ENCODE measurements around the gene C2CD2. TPM values are rescaled to one million over a fixed set of nuclear protein-coding genes. Genes with fewer than 3 reads are reported as not detected.

Gene C2CD2
- polyA plus RNA-seq, 1 donor (not counting 4 experiments of a cell fraction or from before 2014, with no cell fraction given): 39.9 TPM

- Histone ChIP-seq H4K20me1 (ENCODE audit: control insufficient read depth, extremely low read depth, insufficient read depth, low read length) (no peaks in the 10 kb centered on the region), H3K79me2 (ENCODE audit: control insufficient read depth, insufficient read depth, low read length) (peaks cover 30% of the 10 kb centered on the region), H2AFZ (ENCODE audit: control insufficient read depth, low read length) (no peak overlapping the region), H3K9me3 (ENCODE audit: control insufficient read depth, low read depth, low read length) (no peaks in the 10 kb centered on the region), H3K27me3 (ENCODE audit: control insufficient read depth, extremely low read depth, insufficient read depth, low read length) (no peaks in the 10 kb centered on the region), H3K4me1 (ENCODE audit: control insufficient read depth, extremely low read depth, insufficient read depth, low read length) (peaks cover 43% of the 10 kb centered on the region), H3K9me1 (ENCODE audit: control insufficient read depth, extremely low read depth, insufficient read depth, low read length) (peaks cover 3% of the 10 kb centered on the region), H3K27ac (ENCODE audit: control insufficient read depth, insufficient read depth, low read length) (no peak overlapping the region), H3K36me3 (ENCODE audit: control insufficient read depth in 2 of 2, extremely low read depth in 1 of 2, insufficient read depth in 2 of 2, low read length in 2 of 2) (peaks cover 0 to 3% of the 10 kb centered on the region in 2 experiments), H3K4me3 (ENCODE audit: control insufficient read depth in 2 of 3, extremely low read depth in 1 of 3, insufficient read depth in 2 of 3, low read depth in 1 of 3, low read length in 3 of 3) (no peak overlapping the region), H3K9ac (ENCODE audit: control insufficient read depth, extremely low read depth, insufficient read depth, low read length) (no peak overlapping the region), H3K4me2 (ENCODE audit: control insufficient read depth, extremely low read depth, insufficient read depth, low read depth, low read length) (no peak overlapping the region)
- dilution Hi-C loops (cut with MboI; ENCODE audit: extremely low pct_ligation_motif_present, low sequenced_read_pairs): no loop called here
- no peak for DNase-seq (ENCODE audit: low read depth, low spot score)
- FAIRE-seq: no peak
- TF ChIP-seq CTCF (optimal IDR thresholded peaks at IDR 0.05 in 1 of 3, IDR thresholded peaks at IDR 0.05 in 1 of 3, conservative IDR thresholded peaks at IDR 0.05 in 1 of 3; ENCODE audit: extremely low read depth in 1 of 3, insufficient read depth in 2 of 3, low read length in 3 of 3) (no peak), EZH2 (IDR thresholded peaks at IDR 0.05; ENCODE audit: low read length) (no peak)
Observed at GRCh38 chr21:41955516-41955915, 1.7 kb upstream of the C2CD2 start.

- dilution Hi-C loops (cut with MboI; ENCODE audit: extremely low pct_ligation_motif_present, low sequenced_read_pairs): no loop called here
- Histone ChIP-seq H3K4me2 (ENCODE audit: control insufficient read depth, extremely low read depth, insufficient read depth, low read depth, low read length) (peak overlapping the region; percentile 54), H3K79me2 (ENCODE audit: control insufficient read depth, insufficient read depth, low read length) (peaks cover 36% of the 10 kb centered on the region), H2AFZ (ENCODE audit: control insufficient read depth, low read length) (no peak overlapping the region), H3K27me3 (ENCODE audit: control insufficient read depth, extremely low read depth, insufficient read depth, low read length) (no peaks in the 10 kb centered on the region), H4K20me1 (ENCODE audit: control insufficient read depth, extremely low read depth, insufficient read depth, low read length) (no peaks in the 10 kb centered on the region), H3K9me1 (ENCODE audit: control insufficient read depth, extremely low read depth, insufficient read depth, low read length) (peaks cover 3% of the 10 kb centered on the region), H3K4me3 (ENCODE audit: control insufficient read depth in 2 of 3, extremely low read depth in 1 of 3, insufficient read depth in 2 of 3, low read depth in 1 of 3, low read length in 3 of 3) (no peak overlapping the region), H3K9me3 (ENCODE audit: control insufficient read depth, low read depth, low read length) (no peaks in the 10 kb centered on the region), H3K27ac (ENCODE audit: control insufficient read depth, insufficient read depth, low read length) (peak overlapping the region; percentile 25), H3K9ac (ENCODE audit: control insufficient read depth, extremely low read depth, insufficient read depth, low read length) (peak overlapping the region; percentile 50), H3K4me1 (ENCODE audit: control insufficient read depth, extremely low read depth, insufficient read depth, low read length) (peaks cover 43% of the 10 kb centered on the region), H3K36me3 (ENCODE audit: control insufficient read depth in 2 of 2, extremely low read depth in 1 of 2, insufficient read depth in 2 of 2, low read length in 2 of 2) (peaks cover 0 to 3% of the 10 kb centered on the region in 2 experiments)
- DNase-seq (ENCODE audit: low read depth, low spot score) (no peak), FAIRE-seq (no peak)
- TF ChIP-seq CTCF (optimal IDR thresholded peaks at IDR 0.05 in 1 of 3, IDR thresholded peaks at IDR 0.05 in 1 of 3, conservative IDR thresholded peaks at IDR 0.05 in 1 of 3; ENCODE audit: extremely low read depth in 1 of 3, insufficient read depth in 2 of 3, low read length in 3 of 3) (no peak), EZH2 (IDR thresholded peaks at IDR 0.05; ENCODE audit: low read length) (no peak)
Observed at GRCh38 chr21:41954654-41955499, 1.1 kb upstream of the C2CD2 start.
